Measurements from ENCODE around the gene KRTAP10-12. TPM values are rescaled to one million over a fixed set of nuclear protein-coding genes. Genes with fewer than 3 reads are reported as not detected.

Gene KRTAP10-12
- total RNA-seq, 1 donor, result not detected

- H4K20me1 ChIP-seq (ENCODE audit: insufficient read depth, low read length), result no peaks in the 10 kb centered on the region
- no peak for TF ChIP-seq CTCF (IDR thresholded peaks at IDR 0.05; ENCODE audit: extremely low read depth, low read depth, low read length)
- H3K27ac ChIP-seq (ENCODE audit: low read depth, low read length), result no peak overlapping the region
- H3K9me3 ChIP-seq (ENCODE audit: low read depth, low read length), result no peaks in the 10 kb centered on the region
- H3K79me2 ChIP-seq (ENCODE audit: insufficient read depth, low read length), result no peaks in the 10 kb centered on the region
- DNase-seq (ENCODE audit: insufficient read length, low spot score, missing footprints), result no peak
- H3K4me2 ChIP-seq (ENCODE audit: insufficient read depth, low read length), result no peak overlapping the region
- H3K4me3 ChIP-seq (ENCODE audit: insufficient read depth, low read length), result no peak overlapping the region
- H3K27me3 ChIP-seq (ENCODE audit: insufficient read depth, low read length), result peaks cover 26% of the 10 kb centered on the region
- H3K4me1 ChIP-seq (ENCODE audit: insufficient read depth, low read length), result no peaks in the 10 kb centered on the region
- no peaks in the 10 kb centered on the region for H3K36me3 ChIP-seq (ENCODE audit: insufficient read depth, low read length)
- H2AFZ ChIP-seq (ENCODE audit: low read length), result no peak overlapping the region
Observed at GRCh38 chr21:44691686-44692085, 5.3 kb upstream of the KRTAP10-12 start.

GRCh38 chr21:44692798-44693512 is 4.0 kb upstream of the KRTAP10-12 start:
- peaks cover 23% of the 10 kb centered on the region for H3K27me3 ChIP-seq (ENCODE audit: insufficient read depth, low read length)
- no peak overlapping the region for H2AFZ ChIP-seq (ENCODE audit: low read length)
- H3K4me1 ChIP-seq (ENCODE audit: insufficient read depth, low read length), result no peaks in the 10 kb centered on the region
- no peak for DNase-seq (ENCODE audit: insufficient read length, low spot score, missing footprints)
- no peak overlapping the region for H3K4me2 ChIP-seq (ENCODE audit: insufficient read depth, low read length)
- H3K27ac ChIP-seq (ENCODE audit: low read depth, low read length), result no peak overlapping the region
- H3K4me3 ChIP-seq (ENCODE audit: insufficient read depth, low read length), result no peak overlapping the region
- no peaks in the 10 kb centered on the region for H3K79me2 ChIP-seq (ENCODE audit: insufficient read depth, low read length)
- no peaks in the 10 kb centered on the region for H4K20me1 ChIP-seq (ENCODE audit: insufficient read depth, low read length)
- no peaks in the 10 kb centered on the region for H3K9me3 ChIP-seq (ENCODE audit: low read depth, low read length)
- H3K36me3 ChIP-seq (ENCODE audit: insufficient read depth, low read length), result no peaks in the 10 kb centered on the region
- TF ChIP-seq CTCF (IDR thresholded peaks at IDR 0.05; ENCODE audit: extremely low read depth, low read depth, low read length), result no peak

- Histone ChIP-seq H4K20me1 (ENCODE audit: insufficient read depth, low read length) (no peaks in the 10 kb centered on the region), H3K79me2 (ENCODE audit: insufficient read depth, low read length) (no peaks in the 10 kb centered on the region)
- no peak for TF ChIP-seq CTCF (IDR thresholded peaks at IDR 0.05; ENCODE audit: extremely low read depth, low read depth, low read length)
Observed at GRCh38 chr21:44694776-44695175, 2.2 kb upstream of the KRTAP10-12 start.

GRCh38 chr21:44695184-44695583 is 1.8 kb upstream of the KRTAP10-12 start:
- Histone ChIP-seq H3K36me3 (ENCODE audit: insufficient read depth, low read length) (no peaks in the 10 kb centered on the region), H3K4me1 (ENCODE audit: insufficient read depth, low read length) (no peaks in the 10 kb centered on the region), H3K27me3 (ENCODE audit: insufficient read depth, low read length) (peaks cover 36% of the 10 kb centered on the region), H4K20me1 (ENCODE audit: insufficient read depth, low read length) (no peaks in the 10 kb centered on the region), H3K4me3 (ENCODE audit: insufficient read depth, low read length) (no peak overlapping the region), H3K4me2 (ENCODE audit: insufficient read depth, low read length) (no peak overlapping the region), H3K27ac (ENCODE audit: low read depth, low read length) (no peak overlapping the region), H3K9me3 (ENCODE audit: low read depth, low read length) (no peaks in the 10 kb centered on the region), H2AFZ (ENCODE audit: low read length) (no peak overlapping the region), H3K79me2 (ENCODE audit: insufficient read depth, low read length) (no peaks in the 10 kb centered on the region)
- DNase-seq (ENCODE audit: insufficient read length, low spot score, missing footprints), result peak; percentile 37
- no peak for TF ChIP-seq CTCF (IDR thresholded peaks at IDR 0.05; ENCODE audit: extremely low read depth, low read depth, low read length)

More at GRCh38 chr21:44694776-44695175, 2.2 kb upstream of the KRTAP10-12 start:
- H3K9me3 ChIP-seq (ENCODE audit: low read depth, low read length), result no peaks in the 10 kb centered on the region
- peaks cover 37% of the 10 kb centered on the region for H3K27me3 ChIP-seq (ENCODE audit: insufficient read depth, low read length)
- H3K4me3 ChIP-seq (ENCODE audit: insufficient read depth, low read length), result no peak overlapping the region
- no peak overlapping the region for H3K27ac ChIP-seq (ENCODE audit: low read depth, low read length)
- DNase-seq (ENCODE audit: insufficient read length, low spot score, missing footprints), result no peak
- no peaks in the 10 kb centered on the region for H3K36me3 ChIP-seq (ENCODE audit: insufficient read depth, low read length)
- H2AFZ ChIP-seq (ENCODE audit: low read length), result no peak overlapping the region
- H3K4me2 ChIP-seq (ENCODE audit: insufficient read depth, low read length), result no peak overlapping the region
- no peaks in the 10 kb centered on the region for H3K4me1 ChIP-seq (ENCODE audit: insufficient read depth, low read length)
